OCI-LY7 (cell line): Measurements from ENCODE around the gene ANK3.

Source experiments
- CTCF ChIP-seq: fragments of 200-600 bp; sonication (generic); conservative IDR thresholded peaks from 2 replicates; pipeline ENCODE4 v1.5.1; 2014; ENCODE audit warnings: mild to moderate bottlenecking, antibody characterized with exemption, low read length, moderate library complexity, mixed read lengths
- EZH2phosphoT487 ChIP-seq: fragments of 200-600 bp; sonication (generic); IDR thresholded peaks from 2 replicates; pipeline ENCODE4 v1.6.1; 2018; ENCODE audit warnings: low read depth, borderline replicate concordance, mild to moderate bottlenecking, mixed run types, antibody characterized with exemption, low read length, moderate library complexity, mixed read lengths

GRCh38 chr10:60293581-60294175 lies 96.0 kb downstream of the ANK3 start:
- TF ChIP-seq CTCF: no peak
- TF ChIP-seq EZH2phosphoT487: no peak
